T-helper 17 cell (primary cell): ENCODE results near the gene CNTNAP5. TPM values are rescaled to one million over a fixed set of nuclear protein-coding genes. Genes with fewer than 3 reads are reported as not detected.

Source experiments
- ATAC-seq: fragments of 150-1000 bp; cut with Tn5 transposase; 2 replicates; pipeline ENCODE4 v1.10.0; 2021; ENCODE audit warnings: mild to moderate bottlenecking, moderate library complexity
- DNase-seq, 3 donors: peaks; one replicate each; pipeline versions ENCODE4 v3.0.0 to v3.0.0-alpha.2; 2020 to 2021
- H3K9me3 ChIP-seq: one replicate; pipeline ENCODE4 v1.7.0; 2013; ENCODE audit warnings: low read length, mild to moderate bottlenecking; ENCODE audit not compliant: control insufficient read depth, poor library complexity, severe bottlenecking
- H3K27ac Mint-ChIP-seq: one replicate; pipeline ENCODE4 v1.8.0; 2022; ENCODE audit warnings: mild to moderate bottlenecking, moderate library complexity, mixed read lengths
- H3K27me3 Mint-ChIP-seq: one replicate; pipeline ENCODE4 v1.8.0; 2022; ENCODE audit warnings: mixed read lengths
- H3K36me3 Mint-ChIP-seq: one replicate; pipeline ENCODE4 v1.8.0; 2022; ENCODE audit warnings: low read depth, mixed read lengths
- H3K4me1 Mint-ChIP-seq: one replicate; pipeline ENCODE4 v1.8.0; 2022; ENCODE audit warnings: mild to moderate bottlenecking, mixed read lengths
- H3K4me3 Mint-ChIP-seq: one replicate; pipeline ENCODE4 v1.8.0; 2022; ENCODE audit warnings: mild to moderate bottlenecking, moderate library complexity, mixed read lengths
- total RNA-seq, 4 donors: library from RNA in 2 of 4; stranded (reverse) in 2 of 4; gene quantifications; one replicate each; pipeline ENCODE4 v1.2.3 and lab custom pipeline; 2022 to 2026

Gene CNTNAP5
- total RNA-seq, 2 donors from 2014 or later = not detected

DNA sequence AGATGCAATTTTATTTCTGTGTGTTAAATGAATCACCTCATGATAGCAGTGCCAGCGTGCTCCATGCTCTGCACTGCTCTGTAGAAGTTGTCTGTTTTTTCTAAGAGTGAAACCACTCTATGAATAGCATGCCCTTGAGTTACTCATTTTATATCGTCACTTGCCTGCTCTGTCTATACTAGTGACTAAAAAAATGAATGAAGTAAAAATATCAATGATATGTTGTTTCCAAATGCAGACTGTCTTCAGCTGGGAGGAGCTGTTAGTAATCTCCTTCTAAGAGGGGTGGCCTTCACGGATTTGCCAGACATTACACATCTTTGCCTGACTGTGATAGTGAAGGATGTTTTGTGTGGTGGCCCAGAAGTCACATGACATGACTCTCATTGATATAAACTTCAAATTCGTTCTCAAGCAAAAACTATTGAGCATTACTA is 852.1 kb downstream of the CNTNAP5 start:
- Mint-ChIP-seq H3K36me3 (no peaks in the 10 kb centered on the region), H3K27me3 (no peaks in the 10 kb centered on the region), H3K27ac (no peak overlapping the region), H3K4me1 (no peaks in the 10 kb centered on the region), H3K4me3 (no peak overlapping the region)
- no peaks in the 10 kb centered on the region for H3K9me3 ChIP-seq
- ATAC-seq (no peak), DNase-seq (no peak)

DNA sequence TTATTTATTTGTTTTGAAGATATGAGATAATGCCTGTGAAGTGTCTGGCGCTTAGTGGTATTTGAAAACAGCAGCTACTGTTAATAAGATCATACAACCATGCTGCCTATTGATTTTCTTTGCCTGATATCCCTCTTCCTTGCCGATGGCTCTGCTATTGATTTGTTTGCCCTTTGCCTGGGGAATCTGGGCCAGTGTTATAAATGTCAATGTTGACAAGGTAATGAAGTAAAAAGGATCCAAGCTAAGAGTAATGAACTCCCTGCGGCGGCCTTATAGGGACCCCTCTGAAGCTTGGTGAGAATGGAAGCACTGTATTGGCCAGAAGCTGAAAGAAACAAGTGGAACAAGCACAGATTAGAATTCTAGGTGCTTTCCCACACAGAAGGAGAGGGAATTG is 854.6 kb downstream of the CNTNAP5 start:
- Mint-ChIP-seq H3K4me1 (no peaks in the 10 kb centered on the region), H3K36me3 (no peaks in the 10 kb centered on the region), H3K27me3 (no peaks in the 10 kb centered on the region), H3K27ac (no peak overlapping the region), H3K4me3 (no peak overlapping the region)
- H3K9me3 ChIP-seq = no peaks in the 10 kb centered on the region
- DNase-seq (no peak), ATAC-seq (no peak)

DNA sequence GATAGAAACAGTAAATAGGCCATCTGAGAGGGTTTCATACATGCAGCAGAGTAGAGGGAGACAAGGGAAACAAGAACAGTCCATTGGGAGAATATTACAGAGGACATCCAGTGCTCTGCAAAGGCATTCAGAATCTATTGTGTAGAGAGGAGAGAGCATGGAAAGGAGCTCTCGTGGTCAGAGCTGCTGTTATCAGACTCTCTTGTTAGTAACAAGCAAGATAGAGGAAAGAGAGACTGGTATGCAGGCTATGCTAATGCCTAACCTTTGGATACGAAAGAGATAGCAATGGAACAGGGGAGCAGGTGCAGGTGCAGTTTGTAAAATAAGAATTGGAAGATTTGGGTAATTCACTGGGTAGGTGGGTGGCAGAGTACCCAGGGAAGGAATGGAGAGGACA is 855.9 kb downstream of the CNTNAP5 start:
- no peaks in the 10 kb centered on the region for H3K9me3 ChIP-seq
- H3K27ac Mint-ChIP-seq = no peak overlapping the region
- ATAC-seq = no peak
- no peaks in the 10 kb centered on the region for H3K36me3 Mint-ChIP-seq
- no peaks in the 10 kb centered on the region for H3K27me3 Mint-ChIP-seq
- H3K4me1 Mint-ChIP-seq = no peaks in the 10 kb centered on the region
- no peak overlapping the region for H3K4me3 Mint-ChIP-seq
- no peak for DNase-seq

DNA sequence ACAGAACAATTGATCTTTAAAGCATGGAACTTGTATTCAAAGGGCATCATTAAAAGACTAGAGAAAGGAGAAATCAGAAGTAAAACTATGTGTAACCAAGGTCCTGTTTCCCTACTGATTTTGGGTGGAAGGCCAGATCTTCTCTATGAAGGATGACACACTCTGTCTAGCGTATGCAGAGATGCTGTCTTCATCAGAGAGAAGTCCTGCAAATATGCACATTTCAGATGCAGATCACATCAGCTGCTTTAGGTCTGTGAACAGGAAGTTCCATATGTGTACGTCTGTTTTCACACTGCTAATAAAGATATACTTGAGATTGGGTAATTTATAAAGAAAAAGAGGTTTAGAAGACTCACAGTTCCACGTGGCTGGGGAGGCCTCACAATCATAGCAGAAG is 857.3 kb downstream of the CNTNAP5 start:
- no peaks in the 10 kb centered on the region for H3K4me1 Mint-ChIP-seq
- ATAC-seq = no peak

DNA sequence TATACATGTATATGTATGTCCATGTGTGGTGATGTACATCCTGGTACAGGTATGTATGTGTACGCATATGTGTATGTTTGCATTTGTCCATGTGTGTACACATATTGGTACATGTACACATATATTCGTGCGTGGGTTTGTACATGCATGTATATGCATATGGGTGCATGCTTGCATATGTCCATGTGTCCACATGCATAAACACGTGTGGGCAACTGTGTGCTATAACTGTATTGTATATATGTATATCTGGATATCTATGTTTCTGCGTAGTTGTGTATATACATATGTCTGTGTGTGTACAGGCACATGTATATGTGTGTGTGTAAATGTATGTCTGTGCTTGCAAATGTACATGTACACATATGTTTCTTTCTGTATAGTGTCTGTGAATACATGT is 858.5 kb downstream of the CNTNAP5 start:
- H3K27ac Mint-ChIP-seq = no peak overlapping the region
- H3K4me1 Mint-ChIP-seq = no peaks in the 10 kb centered on the region
- no peaks in the 10 kb centered on the region for H3K36me3 Mint-ChIP-seq

More for the DNA sequence above, 857.3 kb downstream of the CNTNAP5 start:
- no peak for DNase-seq
- Mint-ChIP-seq H3K36me3 (no peaks in the 10 kb centered on the region), H3K27ac (no peak overlapping the region), H3K4me3 (no peak overlapping the region), H3K27me3 (no peaks in the 10 kb centered on the region)
- H3K9me3 ChIP-seq = no peaks in the 10 kb centered on the region

DNA sequence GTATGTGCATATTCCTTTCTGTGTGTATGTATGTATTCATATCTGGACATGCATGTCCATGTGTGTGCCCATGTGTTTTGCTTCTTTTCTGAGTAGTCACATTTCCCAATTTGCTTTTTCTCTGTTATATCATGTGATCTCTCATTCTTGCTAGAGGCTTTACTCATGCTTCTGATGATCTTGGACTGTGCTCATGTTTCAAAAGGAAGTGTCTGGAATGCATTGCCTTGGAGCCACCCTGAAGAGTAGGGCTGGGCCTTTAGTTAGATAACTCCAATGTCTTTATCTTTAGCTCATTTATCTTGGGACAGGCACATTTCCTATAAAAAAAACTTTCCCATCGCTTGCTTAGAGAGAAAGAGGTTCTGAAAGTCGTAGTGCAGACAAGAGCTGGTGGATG is 859.2 kb downstream of the CNTNAP5 start:
- no peaks in the 10 kb centered on the region for H3K9me3 ChIP-seq
- Mint-ChIP-seq H3K4me3 (no peak overlapping the region), H3K27me3 (no peaks in the 10 kb centered on the region), H3K4me1 (no peaks in the 10 kb centered on the region), H3K36me3 (no peaks in the 10 kb centered on the region), H3K27ac (no peak overlapping the region)
- ATAC-seq = no peak
- DNase-seq = no peak

More for the DNA sequence above, 858.5 kb downstream of the CNTNAP5 start:
- ATAC-seq = no peak
- no peaks in the 10 kb centered on the region for H3K9me3 ChIP-seq
- Mint-ChIP-seq H3K27me3 (no peaks in the 10 kb centered on the region), H3K4me3 (no peak overlapping the region)
- DNase-seq = no peak

DNA sequence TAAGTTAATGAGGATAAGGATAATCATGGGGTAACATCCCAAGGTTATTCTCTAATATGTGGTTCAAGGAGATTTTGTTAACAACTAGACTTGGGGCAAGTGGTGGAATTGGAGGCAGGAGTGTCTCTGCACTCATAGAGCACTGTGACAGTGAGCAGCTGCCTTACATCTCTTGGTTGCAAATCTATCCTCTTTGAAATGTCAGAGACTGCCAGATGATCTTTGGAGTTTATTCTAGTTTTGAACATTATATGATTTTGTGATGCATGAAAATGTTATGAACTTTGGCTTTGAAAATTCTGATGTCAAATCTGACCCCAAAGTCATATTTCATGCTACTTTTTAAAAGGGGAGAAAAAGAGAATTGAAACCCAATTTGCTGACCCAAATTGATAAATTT is 861.1 kb downstream of the CNTNAP5 start:
- H3K9me3 ChIP-seq = no peaks in the 10 kb centered on the region
- DNase-seq = no peak
- Mint-ChIP-seq H3K27ac (no peak overlapping the region), H3K4me1 (no peaks in the 10 kb centered on the region), H3K27me3 (no peaks in the 10 kb centered on the region), H3K4me3 (no peak overlapping the region), H3K36me3 (no peaks in the 10 kb centered on the region)
- no peak for ATAC-seq

DNA sequence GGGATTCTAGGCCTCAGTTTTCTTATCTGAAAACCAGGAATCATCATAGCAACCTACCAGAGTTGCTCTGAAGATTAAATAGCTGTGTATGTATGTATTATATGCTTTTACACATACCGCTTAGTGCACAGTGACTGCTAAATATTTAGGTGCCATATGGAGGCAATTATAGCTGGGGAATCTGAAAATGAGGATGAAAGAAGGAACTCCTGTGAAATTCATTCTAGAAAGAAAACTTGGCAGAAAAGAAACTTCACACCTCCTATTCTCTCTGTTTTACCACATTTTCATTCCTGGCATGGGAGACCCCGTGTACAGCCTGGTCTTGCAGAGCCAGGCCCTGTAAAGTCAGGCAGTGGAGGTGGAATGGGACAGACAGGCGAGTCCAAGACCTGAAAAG is 862.4 kb downstream of the CNTNAP5 start:
- no peak for ATAC-seq
- no peaks in the 10 kb centered on the region for H3K9me3 ChIP-seq
- H3K4me3 Mint-ChIP-seq = no peak overlapping the region

DNA sequence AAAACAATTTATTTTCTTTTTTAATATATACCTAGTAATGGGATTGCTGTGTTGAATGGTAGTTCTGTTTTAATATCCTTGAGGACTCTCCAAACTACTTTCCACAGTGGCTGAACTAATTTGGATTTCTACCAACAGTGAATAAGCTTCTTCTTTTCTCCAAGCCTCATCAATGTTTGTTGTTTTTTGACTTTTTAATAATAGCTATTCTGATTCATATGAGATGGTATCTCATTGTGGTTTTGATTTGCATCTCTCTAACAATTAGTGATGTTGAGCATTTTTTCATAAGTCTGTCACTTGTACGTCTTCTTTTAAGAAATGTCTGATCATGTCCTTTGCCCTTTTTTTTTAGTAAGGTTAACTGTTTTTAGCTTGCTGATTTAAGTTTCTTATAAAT is 863.3 kb downstream of the CNTNAP5 start:
- no peak overlapping the region for H3K4me3 Mint-ChIP-seq
- H3K36me3 Mint-ChIP-seq = no peaks in the 10 kb centered on the region

More for the DNA sequence above, 862.4 kb downstream of the CNTNAP5 start:
- no peaks in the 10 kb centered on the region for H3K4me1 Mint-ChIP-seq
- H3K27ac Mint-ChIP-seq = no peak overlapping the region
- DNase-seq = no peak
- H3K27me3 Mint-ChIP-seq = no peaks in the 10 kb centered on the region
- H3K36me3 Mint-ChIP-seq = no peaks in the 10 kb centered on the region

DNA sequence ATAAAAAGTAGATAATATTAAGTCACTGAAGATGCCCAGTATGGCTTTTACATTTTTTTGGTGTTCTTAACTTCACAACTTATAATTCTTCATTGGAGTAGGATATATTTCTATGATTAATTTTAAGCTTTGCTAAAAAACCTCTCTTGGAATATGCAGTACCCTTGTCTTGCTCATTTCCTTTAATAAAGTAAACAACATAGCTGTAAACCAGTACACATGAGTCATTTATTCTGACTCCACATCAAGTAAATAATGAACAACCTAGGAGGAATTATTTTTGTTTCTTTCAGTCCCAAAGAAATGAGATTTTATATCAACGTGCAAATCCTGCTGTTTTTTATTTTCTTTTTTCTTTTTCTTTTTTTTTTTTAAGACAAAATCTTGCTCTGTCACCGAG is 869.1 kb downstream of the CNTNAP5 start:
- Mint-ChIP-seq H3K4me1 (no peaks in the 10 kb centered on the region), H3K36me3 (no peaks in the 10 kb centered on the region), H3K27me3 (no peaks in the 10 kb centered on the region), H3K27ac (no peak overlapping the region), H3K4me3 (no peak overlapping the region)
- no peak for ATAC-seq
- DNase-seq = no peak
- no peaks in the 10 kb centered on the region for H3K9me3 ChIP-seq

More for the DNA sequence above, 863.3 kb downstream of the CNTNAP5 start:
- H3K9me3 ChIP-seq = no peaks in the 10 kb centered on the region
- Mint-ChIP-seq H3K27ac (no peak overlapping the region), H3K4me1 (no peaks in the 10 kb centered on the region), H3K27me3 (no peaks in the 10 kb centered on the region)
- DNase-seq (no peak), ATAC-seq (no peak)

DNA sequence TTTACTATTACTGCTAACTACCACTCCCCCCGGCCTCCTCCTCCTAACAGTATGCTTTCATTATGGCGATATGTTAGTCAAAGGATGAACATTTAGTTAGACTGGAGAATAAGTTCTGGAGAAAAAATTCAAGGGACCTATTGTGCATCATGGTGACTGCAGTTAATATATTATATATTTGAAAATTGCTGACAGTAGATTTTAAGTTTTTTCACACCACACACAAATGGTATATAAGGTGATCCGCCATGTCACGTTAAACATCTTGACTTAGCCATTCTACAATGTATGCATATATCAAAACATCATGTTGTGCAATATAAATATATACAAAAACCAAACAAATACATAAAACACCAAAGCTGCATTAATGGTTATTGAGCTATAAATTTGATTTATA is 873.7 kb downstream of the CNTNAP5 start:
- Mint-ChIP-seq H3K27ac (no peak overlapping the region), H3K4me1 (no peaks in the 10 kb centered on the region), H3K4me3 (no peak overlapping the region), H3K36me3 (no peaks in the 10 kb centered on the region), H3K27me3 (no peaks in the 10 kb centered on the region)
- no peaks in the 10 kb centered on the region for H3K9me3 ChIP-seq
- no peak for ATAC-seq
- DNase-seq = no peak

DNA sequence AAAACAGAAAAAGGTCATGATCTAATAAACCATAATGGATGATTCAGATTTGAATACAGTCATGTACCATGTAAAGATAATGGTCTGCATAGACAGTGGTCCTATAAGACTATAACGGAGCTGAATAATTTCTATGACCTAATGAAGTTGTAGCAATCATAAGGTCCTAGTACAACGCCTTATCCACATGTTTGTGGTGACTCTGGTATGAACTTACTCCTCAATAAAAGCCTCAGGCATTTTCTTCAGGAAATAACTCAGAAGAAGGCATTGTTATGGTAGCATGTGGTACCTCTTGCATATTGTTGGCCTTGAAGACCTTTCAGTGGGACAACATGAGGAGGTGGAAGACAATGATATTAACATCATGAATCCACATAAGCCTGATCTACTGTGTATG is 883.3 kb downstream of the CNTNAP5 start:
- no peaks in the 10 kb centered on the region for H3K36me3 Mint-ChIP-seq
- no peak for ATAC-seq
- no peaks in the 10 kb centered on the region for H3K4me1 Mint-ChIP-seq
- no peaks in the 10 kb centered on the region for H3K27me3 Mint-ChIP-seq
- no peaks in the 10 kb centered on the region for H3K9me3 ChIP-seq
- H3K4me3 Mint-ChIP-seq = no peak overlapping the region
- no peak overlapping the region for H3K27ac Mint-ChIP-seq
- DNase-seq = no peak

DNA sequence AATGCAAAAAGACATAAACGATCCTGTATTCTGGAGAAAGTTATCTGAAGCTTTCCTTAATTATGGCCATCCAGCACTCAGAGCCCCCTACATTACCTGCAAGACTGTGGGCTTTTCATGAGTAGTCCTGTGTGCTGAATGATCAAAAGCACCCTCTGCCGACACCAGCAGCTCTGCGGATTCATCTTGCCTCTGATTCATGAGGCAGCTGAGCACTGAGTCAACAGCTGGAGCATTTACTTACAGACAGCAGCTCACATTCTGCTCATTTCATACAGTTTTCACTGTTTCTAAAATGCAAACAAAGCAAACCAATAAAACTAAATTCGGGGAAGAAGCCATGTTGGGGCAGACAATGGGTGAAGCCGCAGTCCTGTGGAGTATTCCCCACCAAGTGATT is 886.5 kb downstream of the CNTNAP5 start:
- no peak for ATAC-seq
- Mint-ChIP-seq H3K36me3 (no peaks in the 10 kb centered on the region), H3K27ac (no peak overlapping the region), H3K27me3 (no peaks in the 10 kb centered on the region), H3K4me3 (no peak overlapping the region), H3K4me1 (no peaks in the 10 kb centered on the region)
- no peaks in the 10 kb centered on the region for H3K9me3 ChIP-seq
- DNase-seq = no peak

DNA sequence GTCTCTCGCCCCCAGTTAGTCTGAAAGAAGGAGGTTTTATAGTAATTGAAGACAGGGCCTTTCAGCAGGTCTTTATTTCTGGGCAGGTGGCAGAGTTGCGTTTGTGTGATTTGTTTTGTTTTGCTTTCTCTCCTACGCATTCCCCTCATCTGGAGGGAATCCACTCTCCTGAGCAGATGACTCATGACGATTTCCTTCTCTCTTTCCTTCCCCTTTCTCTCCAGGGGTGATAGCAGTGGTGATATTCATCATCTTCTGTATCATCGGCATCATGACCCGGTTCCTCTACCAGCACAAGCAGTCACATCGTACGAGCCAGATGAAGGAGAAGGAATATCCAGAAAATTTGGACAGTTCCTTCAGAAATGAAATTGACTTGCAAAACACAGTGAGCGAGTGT is 888.8 kb downstream of the CNTNAP5 start:
- ATAC-seq = no peak
- no peak overlapping the region for H3K27ac Mint-ChIP-seq
- no peaks in the 10 kb centered on the region for H3K27me3 Mint-ChIP-seq
- no peaks in the 10 kb centered on the region for H3K36me3 Mint-ChIP-seq
- H3K4me3 Mint-ChIP-seq = no peak overlapping the region
- H3K4me1 Mint-ChIP-seq = no peaks in the 10 kb centered on the region
- no peak for DNase-seq
- no peaks in the 10 kb centered on the region for H3K9me3 ChIP-seq

DNA sequence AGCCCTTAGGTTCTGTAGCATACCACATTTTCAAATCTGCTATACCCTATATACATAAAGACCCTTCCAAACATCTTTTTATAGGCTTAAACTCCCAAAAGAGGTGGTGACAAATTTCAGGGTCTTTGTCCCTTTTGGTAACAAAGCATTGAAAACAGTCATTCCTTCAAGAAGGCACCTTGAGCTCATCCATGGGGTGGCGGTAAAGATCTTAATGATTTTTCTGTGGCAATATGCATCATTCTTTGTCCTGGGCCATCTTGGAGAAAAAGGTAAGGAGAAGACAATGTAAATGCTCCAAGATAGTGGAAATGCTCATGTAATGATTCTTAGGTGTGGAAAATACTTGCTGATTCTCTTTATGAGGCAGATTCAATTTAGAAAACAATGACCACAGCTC is 890.5 kb downstream of the CNTNAP5 start:
- H3K9me3 ChIP-seq = no peaks in the 10 kb centered on the region
- Mint-ChIP-seq H3K27ac (no peak overlapping the region), H3K4me3 (no peak overlapping the region), H3K4me1 (no peaks in the 10 kb centered on the region), H3K27me3 (no peaks in the 10 kb centered on the region), H3K36me3 (no peaks in the 10 kb centered on the region)
- ATAC-seq (no peak), DNase-seq (no peak)
